Measurements from ENCODE around the gene RGS16.

RGS16 gene

GRCh38 chr1:182630586-182630985 lies 26.4 kb upstream of the RGS16 start:
- TF ChIP-seq CTCF (IDR thresholded peaks at IDR 0.05; ENCODE audit: extremely low read depth, missing control alignments), result no peak
- DNase-seq (ENCODE audit: low spot score), result no peak

GRCh38 chr1:182629499-182630096 lies 25.4 kb upstream of the RGS16 start:
- no peak for TF ChIP-seq CTCF (IDR thresholded peaks at IDR 0.05; ENCODE audit: extremely low read depth, missing control alignments)
- DNase-seq (ENCODE audit: low spot score), result no peak

GRCh38 chr1:182629080-182629479 lies 24.9 kb upstream of the RGS16 start:
- DNase-seq (ENCODE audit: low spot score), result no peak
- TF ChIP-seq CTCF (IDR thresholded peaks at IDR 0.05; ENCODE audit: extremely low read depth, missing control alignments), result no peak

- no peak for DNase-seq (ENCODE audit: low spot score)
- TF ChIP-seq CTCF (IDR thresholded peaks at IDR 0.05; ENCODE audit: extremely low read depth, missing control alignments), result no peak
Observed at GRCh38 chr1:182628657-182629056, 24.5 kb upstream of the RGS16 start.

- DNase-seq (ENCODE audit: low spot score), result no peak
- no peak for TF ChIP-seq CTCF (IDR thresholded peaks at IDR 0.05; ENCODE audit: extremely low read depth, missing control alignments)
Observed at GRCh38 chr1:182627622-182628021, 23.4 kb upstream of the RGS16 start.

- no peak for DNase-seq (ENCODE audit: low spot score)
- no peak for TF ChIP-seq CTCF (IDR thresholded peaks at IDR 0.05; ENCODE audit: extremely low read depth, missing control alignments)
Observed at GRCh38 chr1:182626527-182626926, 22.3 kb upstream of the RGS16 start.

GRCh38 chr1:182625719-182626504 lies 21.7 kb upstream of the RGS16 start:
- no peak for DNase-seq (ENCODE audit: low spot score)

More at GRCh38 chr1:182625719-182626504, 21.7 kb upstream of the RGS16 start:
- TF ChIP-seq CTCF (IDR thresholded peaks at IDR 0.05; ENCODE audit: extremely low read depth, missing control alignments), result no peak
